HG03097 (cell line): ENCODE measurements around the gene LOXL3.

Source experiments
- ATAC-seq: cut with Tn5 transposase; IDR thresholded peaks from one replicate; pipeline ENCODE4 v1.9.1; 2021; ENCODE audit not compliant: unreplicated experiment, low FRiP score

LOXL3 gene

GRCh38 chr2:74512744-74513604 lies 40.8 kb downstream of the LOXL3 start:
- ATAC-seq = no peak

- no peak for ATAC-seq
These were observed 42.4 kb downstream of the LOXL3 start for GRCh38 chr2:74511104-74511989.

- ATAC-seq = no peak
These were observed 43.5 kb downstream of the LOXL3 start for GRCh38 chr2:74510272-74510671.

- ATAC-seq = peak; percentile 3
These were observed 45.7 kb downstream of the LOXL3 start for GRCh38 chr2:74507926-74508520.

GRCh38 chr2:74507145-74507925 lies 46.4 kb downstream of the LOXL3 start, which contains the start of gene PCGF1:
Gene PCGF1, minus strand, starts transcription at chr2:74507695. Its CDS starts 27 bp downstream, at chr2:74507668.
- ATAC-seq = peak; percentile 79

- no peak for ATAC-seq
These were observed 48.1 kb downstream of the LOXL3 start for GRCh38 chr2:74505448-74506246.

- no peak for ATAC-seq
These were observed 49.2 kb downstream of the LOXL3 start for GRCh38 chr2:74504591-74504990.

GRCh38 chr2:74503506-74504475 lies 50.0 kb downstream of the LOXL3 start:
- ATAC-seq = no peak

- ATAC-seq = peak; percentile 35
These were observed 50.8 kb downstream of the LOXL3 start for GRCh38 chr2:74502720-74503505.

- no peak for ATAC-seq
These were observed 51.5 kb downstream of the LOXL3 start for GRCh38 chr2:74502147-74502719.

- no peak for ATAC-seq
These were observed 52.2 kb downstream of the LOXL3 start for GRCh38 chr2:74501335-74502071.

GRCh38 chr2:74500578-74500946 lies 53.2 kb downstream of the LOXL3 start:
- ATAC-seq = no peak

GRCh38 chr2:74499940-74500577 lies 53.7 kb downstream of the LOXL3 start:
- no peak for ATAC-seq

GRCh38 chr2:74499267-74499939 lies 54.3 kb downstream of the LOXL3 start, which contains the start of gene LBX2:
Gene LBX2, minus strand, starts transcription at chr2:74499603. Its CDS starts 66 bp downstream, at chr2:74499537.
- ATAC-seq = no peak

- ATAC-seq = no peak
These were observed 55.1 kb downstream of the LOXL3 start for GRCh38 chr2:74498500-74499266.
